22Rv1 (cell line): Measurements from ENCODE around the gene ACACB.

Source experiments
- H3K27ac ChIP-seq: fragments of 450-650 bp; 2 replicates; pipeline ENCODE4 v1.5.1; 2017
- ZFX ChIP-seq: fragments of 450-650 bp; IDR thresholded peaks from 2 replicates; pipeline ENCODE4 v1.6.1; 2017; ENCODE audit warnings: antibody characterized with exemption, borderline replicate concordance
- TF ChIP-seq, protein P1 (sequence below): fragments of 450-650 bp; IDR thresholded peaks from 2 replicates; pipeline ENCODE4 v1.5.1; 2017; ENCODE audit warnings: mild to moderate bottlenecking

The ACACB gene

DNA sequence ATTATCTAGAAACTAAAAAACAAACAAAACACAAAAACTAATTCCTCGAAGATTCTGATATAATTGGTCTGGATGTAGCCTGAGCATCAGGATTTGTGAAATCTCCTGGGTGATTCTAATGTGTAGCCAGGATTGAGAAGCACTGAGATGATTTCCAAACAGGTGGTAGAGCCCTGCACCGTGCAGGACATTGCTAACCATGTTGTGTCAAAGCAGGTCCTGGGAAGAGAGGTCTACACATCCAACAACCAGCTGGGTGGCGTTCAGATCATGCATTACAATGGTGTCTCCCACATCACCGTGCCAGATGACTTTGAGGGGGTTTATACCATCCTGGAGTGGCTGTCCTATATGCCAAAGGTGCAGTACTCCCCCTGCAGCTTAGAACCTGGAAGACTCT is 136.4 kb downstream of the ACACB start:
- no peak overlapping the region for H3K27ac ChIP-seq
- TF ChIP-seq ZFX: no peak
- TF ChIP-seq, protein P1, sequence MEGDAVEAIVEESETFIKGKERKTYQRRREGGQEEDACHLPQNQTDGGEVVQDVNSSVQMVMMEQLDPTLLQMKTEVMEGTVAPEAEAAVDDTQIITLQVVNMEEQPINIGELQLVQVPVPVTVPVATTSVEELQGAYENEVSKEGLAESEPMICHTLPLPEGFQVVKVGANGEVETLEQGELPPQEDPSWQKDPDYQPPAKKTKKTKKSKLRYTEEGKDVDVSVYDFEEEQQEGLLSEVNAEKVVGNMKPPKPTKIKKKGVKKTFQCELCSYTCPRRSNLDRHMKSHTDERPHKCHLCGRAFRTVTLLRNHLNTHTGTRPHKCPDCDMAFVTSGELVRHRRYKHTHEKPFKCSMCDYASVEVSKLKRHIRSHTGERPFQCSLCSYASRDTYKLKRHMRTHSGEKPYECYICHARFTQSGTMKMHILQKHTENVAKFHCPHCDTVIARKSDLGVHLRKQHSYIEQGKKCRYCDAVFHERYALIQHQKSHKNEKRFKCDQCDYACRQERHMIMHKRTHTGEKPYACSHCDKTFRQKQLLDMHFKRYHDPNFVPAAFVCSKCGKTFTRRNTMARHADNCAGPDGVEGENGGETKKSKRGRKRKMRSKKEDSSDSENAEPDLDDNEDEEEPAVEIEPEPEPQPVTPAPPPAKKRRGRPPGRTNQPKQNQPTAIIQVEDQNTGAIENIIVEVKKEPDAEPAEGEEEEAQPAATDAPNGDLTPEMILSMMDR: no peak

DNA sequence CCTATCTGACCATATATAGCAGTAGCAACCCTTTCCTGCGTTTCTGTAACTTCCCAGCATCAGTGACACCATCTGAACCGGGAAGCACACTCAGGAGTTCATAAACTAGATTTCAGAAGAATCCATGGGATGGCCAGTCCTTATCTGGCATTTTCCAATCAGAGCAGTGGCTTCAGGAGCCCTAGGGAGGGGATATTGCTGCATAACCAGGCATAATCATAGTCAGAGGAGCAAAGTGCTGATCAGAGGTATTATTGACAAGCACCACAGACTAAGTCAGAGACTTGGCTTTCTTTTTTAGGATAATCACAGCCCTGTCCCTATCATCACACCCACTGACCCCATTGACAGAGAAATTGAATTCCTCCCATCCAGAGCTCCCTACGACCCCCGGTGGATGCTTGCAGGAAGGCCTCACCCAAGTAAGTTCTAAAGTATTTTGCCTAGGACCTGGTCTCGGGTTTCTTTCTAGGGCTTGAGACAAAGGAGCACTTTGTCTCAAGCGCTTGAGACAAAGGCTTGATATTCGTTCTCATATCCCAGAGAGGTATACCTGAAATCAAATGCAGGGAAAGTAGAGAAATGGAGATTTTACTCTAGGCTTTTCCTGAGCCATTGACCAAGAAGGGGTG is 137.6 kb downstream of the ACACB start:
- H3K27ac ChIP-seq: no peak overlapping the region
- TF ChIP-seq, protein P1: no peak
- no peak for TF ChIP-seq ZFX

DNA sequence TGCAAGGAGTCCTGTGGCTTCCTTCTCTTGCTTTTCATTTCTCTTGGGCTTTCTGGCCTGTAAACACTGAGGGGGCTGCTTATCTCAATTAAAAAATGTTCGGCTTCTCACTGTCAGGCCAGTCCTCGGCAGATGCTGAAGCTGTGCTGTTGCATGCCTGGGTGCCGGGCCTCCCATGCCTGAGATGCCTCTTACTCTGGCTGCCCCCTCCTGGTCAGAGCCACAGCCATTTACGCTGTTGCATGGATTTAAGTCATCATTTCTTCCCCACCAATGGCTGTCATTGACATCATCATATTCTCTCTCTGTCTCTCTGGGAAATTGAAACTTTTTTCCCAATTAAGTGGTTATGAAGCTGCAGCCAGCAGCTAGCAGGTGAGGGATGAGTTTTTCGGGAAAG is 139.0 kb downstream of the ACACB start:
- TF ChIP-seq, protein P1: no peak; the same call in 1 of the 2 replicates
- no peak for TF ChIP-seq ZFX
- no peak overlapping the region for H3K27ac ChIP-seq

DNA sequence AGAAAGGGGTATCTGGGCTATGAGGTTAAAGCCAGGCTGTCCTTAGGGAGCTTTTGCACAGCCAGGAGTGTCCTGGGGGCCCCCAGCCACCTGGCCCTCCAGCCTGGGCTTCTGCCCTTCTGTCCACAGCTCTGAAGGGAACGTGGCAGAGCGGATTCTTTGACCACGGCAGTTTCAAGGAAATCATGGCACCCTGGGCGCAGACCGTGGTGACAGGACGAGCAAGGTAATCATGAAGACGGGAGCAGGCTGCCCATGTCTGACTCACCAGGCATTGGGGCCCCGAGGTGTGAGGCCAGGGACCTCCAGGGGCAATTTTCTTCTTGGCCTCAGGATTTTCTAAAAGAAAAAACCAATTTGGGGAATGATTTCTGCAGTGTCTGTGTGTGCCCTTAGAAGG is 139.6 kb downstream of the ACACB start:
- no peak overlapping the region for H3K27ac ChIP-seq
- no peak for TF ChIP-seq ZFX
- TF ChIP-seq, protein P1: no peak

DNA sequence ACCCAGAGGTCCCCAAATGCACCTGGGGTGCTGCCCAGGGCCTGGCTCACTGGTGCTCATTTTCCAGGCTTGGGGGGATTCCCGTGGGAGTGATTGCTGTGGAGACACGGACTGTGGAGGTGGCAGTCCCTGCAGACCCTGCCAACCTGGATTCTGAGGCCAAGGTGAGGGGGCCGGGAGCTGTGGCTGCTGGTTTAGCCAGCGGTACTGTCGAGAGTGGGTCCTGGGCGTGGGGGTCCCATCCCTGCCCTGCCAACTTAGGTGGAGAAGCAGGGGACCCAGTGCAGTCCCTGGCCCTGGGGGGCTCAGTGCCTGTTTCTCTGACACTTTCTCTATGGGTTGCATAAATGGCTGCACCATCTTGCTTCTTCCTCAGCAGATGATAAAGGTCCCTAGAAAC is 141.8 kb downstream of the ACACB start:
- no peak for TF ChIP-seq ZFX
- TF ChIP-seq, protein P1: no peak
- H3K27ac ChIP-seq: no peak overlapping the region

DNA sequence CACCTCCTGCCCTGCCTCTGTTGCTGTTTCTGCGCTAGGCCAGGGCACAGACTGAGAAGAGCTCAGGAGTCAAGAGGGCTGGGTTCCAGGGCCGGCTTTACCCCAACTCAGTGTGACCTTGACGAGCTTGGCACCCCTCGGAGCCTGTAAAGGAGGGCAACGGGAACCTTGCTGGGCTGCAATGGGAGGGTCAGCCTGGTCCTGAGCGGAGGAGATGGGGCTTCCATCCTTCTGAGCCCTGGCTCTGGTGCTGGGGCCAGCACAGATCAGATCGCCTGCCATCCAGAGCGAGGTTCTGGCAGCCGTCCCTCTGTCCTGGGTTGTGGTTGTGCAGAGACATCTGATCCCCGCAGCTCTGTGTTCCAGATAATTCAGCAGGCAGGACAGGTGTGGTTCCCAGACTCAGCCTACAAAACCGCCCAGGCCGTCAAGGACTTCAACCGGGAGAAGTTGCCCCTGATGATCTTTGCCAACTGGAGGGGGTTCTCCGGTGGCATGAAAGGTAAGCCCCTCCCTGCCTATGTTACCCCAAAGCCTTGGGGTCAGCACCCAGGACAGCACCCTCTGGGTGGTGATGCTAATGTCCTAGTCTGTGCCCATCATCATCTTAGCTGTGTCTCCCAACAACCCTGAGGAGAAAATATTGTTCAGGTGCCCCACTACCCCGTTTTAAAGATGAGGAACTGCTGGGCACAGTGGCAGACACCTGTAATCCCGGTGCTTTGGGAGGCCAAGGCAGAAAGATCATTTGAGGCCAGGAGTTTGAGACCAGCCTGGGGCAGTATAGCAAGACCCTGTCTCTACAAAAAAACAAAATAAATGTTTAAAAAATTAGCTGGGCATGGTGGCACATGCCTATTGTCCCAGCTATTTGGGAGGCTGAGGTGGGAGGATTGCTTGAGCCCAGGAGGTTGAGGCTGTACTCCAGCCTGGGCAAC is 142.5 kb downstream of the ACACB start:
- TF ChIP-seq, protein P1: no peak
- TF ChIP-seq ZFX: no peak

DNA sequence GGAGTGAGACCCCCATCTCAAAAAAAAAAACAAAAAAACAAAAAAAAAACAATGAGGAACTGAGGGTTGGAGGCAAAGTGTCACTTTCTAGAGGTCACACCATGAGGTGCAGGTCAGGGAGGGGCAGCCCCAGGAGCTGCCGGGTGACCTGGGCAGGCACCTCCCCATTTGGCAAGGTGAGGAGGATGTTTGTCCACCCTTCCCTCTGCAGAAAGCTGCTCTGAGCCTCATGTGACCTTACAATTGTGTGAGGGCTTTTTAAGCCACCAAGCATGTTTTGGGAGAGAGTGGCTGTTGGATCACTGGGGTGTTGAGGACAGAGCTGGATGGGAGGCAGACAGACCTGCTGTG is 143.1 kb downstream of the ACACB start:
- H3K27ac ChIP-seq: no peak overlapping the region
- TF ChIP-seq, protein P1: no peak
- TF ChIP-seq ZFX: no peak

More for the DNA sequence above, 142.5 kb downstream of the ACACB start:
- no peak overlapping the region for H3K27ac ChIP-seq
